ENCODE results near the gene MMP17.

GRCh38 chr12:131845121-131845520, 16.9 kb downstream of the MMP17 start:
- no peak for TF ChIP-seq POLR2A (IDR thresholded peaks at IDR 0.05)
- TF ChIP-seq CTCF (IDR thresholded peaks at IDR 0.05), result no peak
- no peak for TF ChIP-seq EP300 (IDR thresholded peaks at IDR 0.05)

Data from ovary (tissue), 3 donors.